ENCODE measurements around the gene PRCP.
"Not testable (repeated sequence)": the region's sequence is repeated elsewhere in the genome, so short reads cannot be mapped to it uniquely, and the experiment has no call there.

DNA sequence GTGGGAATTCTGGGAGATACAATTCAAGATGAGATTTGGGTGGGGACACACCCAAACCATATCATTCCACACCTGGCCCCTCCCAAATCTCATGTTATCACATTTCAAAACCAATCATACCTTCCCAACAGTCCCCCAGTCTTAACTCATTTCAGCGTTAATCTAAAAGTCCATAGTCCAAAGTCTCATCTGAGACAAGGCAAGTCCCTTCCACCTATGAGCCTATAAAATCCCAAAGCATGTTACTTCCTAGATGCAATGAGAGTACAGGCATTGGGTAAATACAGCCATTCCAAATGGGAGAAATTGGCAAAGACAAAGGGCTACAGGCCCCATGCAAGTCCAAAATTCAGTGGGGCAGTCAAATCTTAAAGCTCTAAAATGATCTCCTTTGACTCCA lies 43.2 kb upstream of the PRCP start:
- TF ChIP-seq, protein P1, sequence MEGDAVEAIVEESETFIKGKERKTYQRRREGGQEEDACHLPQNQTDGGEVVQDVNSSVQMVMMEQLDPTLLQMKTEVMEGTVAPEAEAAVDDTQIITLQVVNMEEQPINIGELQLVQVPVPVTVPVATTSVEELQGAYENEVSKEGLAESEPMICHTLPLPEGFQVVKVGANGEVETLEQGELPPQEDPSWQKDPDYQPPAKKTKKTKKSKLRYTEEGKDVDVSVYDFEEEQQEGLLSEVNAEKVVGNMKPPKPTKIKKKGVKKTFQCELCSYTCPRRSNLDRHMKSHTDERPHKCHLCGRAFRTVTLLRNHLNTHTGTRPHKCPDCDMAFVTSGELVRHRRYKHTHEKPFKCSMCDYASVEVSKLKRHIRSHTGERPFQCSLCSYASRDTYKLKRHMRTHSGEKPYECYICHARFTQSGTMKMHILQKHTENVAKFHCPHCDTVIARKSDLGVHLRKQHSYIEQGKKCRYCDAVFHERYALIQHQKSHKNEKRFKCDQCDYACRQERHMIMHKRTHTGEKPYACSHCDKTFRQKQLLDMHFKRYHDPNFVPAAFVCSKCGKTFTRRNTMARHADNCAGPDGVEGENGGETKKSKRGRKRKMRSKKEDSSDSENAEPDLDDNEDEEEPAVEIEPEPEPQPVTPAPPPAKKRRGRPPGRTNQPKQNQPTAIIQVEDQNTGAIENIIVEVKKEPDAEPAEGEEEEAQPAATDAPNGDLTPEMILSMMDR (conservative IDR thresholded peaks at IDR 0.05; ENCODE audit: low read depth, low read length), result not testable (repeated sequence)
- not testable (repeated sequence) for TF ChIP-seq EZH2 (IDR thresholded peaks at IDR 0.05; ENCODE audit: borderline replicate concordance, low read depth, low read length, poor library complexity, severe bottlenecking)
